Smooth muscle cell (in vitro differentiated cells): ENCODE data around the gene DHX57. TPM values are rescaled to one million over a fixed set of nuclear protein-coding genes. Genes with fewer than 3 reads are reported as not detected.
A peak's percentile ranks its signal among the peaks of the same experiment; 100 is the strongest.

ENCODE experiments used
- DNase-seq: peaks from one replicate; lab custom pipeline; 2025; ENCODE audit not compliant: unreplicated experiment; lab: John Stamatoyannopoulos, UW
- H2AFZ ChIP-seq: fragments of 200-600 bp; sonication (generic); 2 replicates; pipeline ENCODE4 v1.6.0; 2016; ENCODE audit warnings: antibody characterized with exemption, low read depth, mild to moderate bottlenecking
- H3F3A ChIP-seq: fragments of 200-600 bp; sonication (generic); 2 replicates; pipeline ENCODE4 v1.6.0; 2017; ENCODE audit warnings: antibody characterized with exemption, low read depth
- H3K27ac ChIP-seq: fragments of 200-600 bp; sonication (generic); 2 replicates; pipeline ENCODE4 v1.5.1; 2016; ENCODE audit warnings: low read depth, mild to moderate bottlenecking
- H3K27me3 ChIP-seq: fragments of 200-600 bp; sonication (generic); 2 replicates; pipeline ENCODE4 v1.6.1; 2016; ENCODE audit warnings: low read depth, mild to moderate bottlenecking
- H3K36me3 ChIP-seq: fragments of 200-600 bp; sonication (generic); 2 replicates; pipeline ENCODE4 v1.5.1; 2016; ENCODE audit warnings: low read depth
- H3K4me1 ChIP-seq: fragments of 200-600 bp; sonication (generic); 2 replicates; pipeline ENCODE4 v1.5.1; 2016; ENCODE audit warnings: low read depth
- H3K4me2 ChIP-seq: fragments of 200-600 bp; sonication (generic); 2 replicates; pipeline ENCODE4 v1.6.0; 2016; ENCODE audit warnings: mild to moderate bottlenecking
- H3K4me3 ChIP-seq: fragments of 200-600 bp; sonication (generic); 2 replicates; pipeline ENCODE4 v1.5.1; 2016; ENCODE audit warnings: mild to moderate bottlenecking
- H3K79me2 ChIP-seq: fragments of 200-600 bp; sonication (generic); 2 replicates; pipeline ENCODE4 v1.6.0; 2016; ENCODE audit warnings: low read depth, mild to moderate bottlenecking
- H3K9ac ChIP-seq: fragments of 200-600 bp; sonication (generic); 2 replicates; pipeline ENCODE4 v1.6.0; 2016; ENCODE audit warnings: low read depth
- H3K9me3 ChIP-seq: fragments of 200-600 bp; sonication (generic); replicated peaks from 2 replicates; pipeline ENCODE4 v1.5.1; 2016; ENCODE audit warnings: low read depth
- H4K20me1 ChIP-seq: fragments of 200-600 bp; sonication (generic); 2 replicates; pipeline ENCODE4 v1.6.0; 2016; ENCODE audit warnings: low read depth
- WGBS: methylation state at CpG from one replicate; pipeline ENCODE4 v1.1.7; 2016; ENCODE audit warnings: low lambda C conversion rate; 5-methylcytosine and 5-hydroxymethylcytosine counted together
- polyA plus RNA-seq: library from polyadenylated mRNA; unstranded; fragments of >200 nt; fragmentation: Nextera tagmentation; extraction: Ambion mirVana; gene quantifications from 2 replicates; pipeline ENCODE4 v1.2.1, GENCODE V29; 2016
- total RNA-seq: library from RNA; depleted of rRNA; stranded (reverse); fragments of >200 nt; gene quantifications from 2 replicates; pipeline ENCODE4 v1.2.3, GENCODE V29; 2014
- TF ChIP-seq, protein P1 (sequence below): fragments of 200-600 bp; sonication (generic); IDR thresholded peaks from 2 replicates; pipeline ENCODE4 v1.5.1; 2017; ENCODE audit warnings: borderline replicate concordance, mild to moderate bottlenecking, antibody characterized with exemption; ENCODE audit not compliant: insufficient read depth, poor library complexity, severe bottlenecking

Gene DHX57, protein sequence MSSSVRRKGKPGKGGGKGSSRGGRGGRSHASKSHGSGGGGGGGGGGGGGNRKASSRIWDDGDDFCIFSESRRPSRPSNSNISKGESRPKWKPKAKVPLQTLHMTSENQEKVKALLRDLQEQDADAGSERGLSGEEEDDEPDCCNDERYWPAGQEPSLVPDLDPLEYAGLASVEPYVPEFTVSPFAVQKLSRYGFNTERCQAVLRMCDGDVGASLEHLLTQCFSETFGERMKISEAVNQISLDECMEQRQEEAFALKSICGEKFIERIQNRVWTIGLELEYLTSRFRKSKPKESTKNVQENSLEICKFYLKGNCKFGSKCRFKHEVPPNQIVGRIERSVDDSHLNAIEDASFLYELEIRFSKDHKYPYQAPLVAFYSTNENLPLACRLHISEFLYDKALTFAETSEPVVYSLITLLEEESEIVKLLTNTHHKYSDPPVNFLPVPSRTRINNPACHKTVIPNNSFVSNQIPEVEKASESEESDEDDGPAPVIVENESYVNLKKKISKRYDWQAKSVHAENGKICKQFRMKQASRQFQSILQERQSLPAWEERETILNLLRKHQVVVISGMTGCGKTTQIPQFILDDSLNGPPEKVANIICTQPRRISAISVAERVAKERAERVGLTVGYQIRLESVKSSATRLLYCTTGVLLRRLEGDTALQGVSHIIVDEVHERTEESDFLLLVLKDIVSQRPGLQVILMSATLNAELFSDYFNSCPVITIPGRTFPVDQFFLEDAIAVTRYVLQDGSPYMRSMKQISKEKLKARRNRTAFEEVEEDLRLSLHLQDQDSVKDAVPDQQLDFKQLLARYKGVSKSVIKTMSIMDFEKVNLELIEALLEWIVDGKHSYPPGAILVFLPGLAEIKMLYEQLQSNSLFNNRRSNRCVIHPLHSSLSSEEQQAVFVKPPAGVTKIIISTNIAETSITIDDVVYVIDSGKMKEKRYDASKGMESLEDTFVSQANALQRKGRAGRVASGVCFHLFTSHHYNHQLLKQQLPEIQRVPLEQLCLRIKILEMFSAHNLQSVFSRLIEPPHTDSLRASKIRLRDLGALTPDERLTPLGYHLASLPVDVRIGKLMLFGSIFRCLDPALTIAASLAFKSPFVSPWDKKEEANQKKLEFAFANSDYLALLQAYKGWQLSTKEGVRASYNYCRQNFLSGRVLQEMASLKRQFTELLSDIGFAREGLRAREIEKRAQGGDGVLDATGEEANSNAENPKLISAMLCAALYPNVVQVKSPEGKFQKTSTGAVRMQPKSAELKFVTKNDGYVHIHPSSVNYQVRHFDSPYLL (N-terminal part only)
- total RNA-seq: 16.8 and 22.2 TPM in 2 replicates
- 8.4 and 10.8 TPM in 2 replicates for polyA plus RNA-seq

DNA sequence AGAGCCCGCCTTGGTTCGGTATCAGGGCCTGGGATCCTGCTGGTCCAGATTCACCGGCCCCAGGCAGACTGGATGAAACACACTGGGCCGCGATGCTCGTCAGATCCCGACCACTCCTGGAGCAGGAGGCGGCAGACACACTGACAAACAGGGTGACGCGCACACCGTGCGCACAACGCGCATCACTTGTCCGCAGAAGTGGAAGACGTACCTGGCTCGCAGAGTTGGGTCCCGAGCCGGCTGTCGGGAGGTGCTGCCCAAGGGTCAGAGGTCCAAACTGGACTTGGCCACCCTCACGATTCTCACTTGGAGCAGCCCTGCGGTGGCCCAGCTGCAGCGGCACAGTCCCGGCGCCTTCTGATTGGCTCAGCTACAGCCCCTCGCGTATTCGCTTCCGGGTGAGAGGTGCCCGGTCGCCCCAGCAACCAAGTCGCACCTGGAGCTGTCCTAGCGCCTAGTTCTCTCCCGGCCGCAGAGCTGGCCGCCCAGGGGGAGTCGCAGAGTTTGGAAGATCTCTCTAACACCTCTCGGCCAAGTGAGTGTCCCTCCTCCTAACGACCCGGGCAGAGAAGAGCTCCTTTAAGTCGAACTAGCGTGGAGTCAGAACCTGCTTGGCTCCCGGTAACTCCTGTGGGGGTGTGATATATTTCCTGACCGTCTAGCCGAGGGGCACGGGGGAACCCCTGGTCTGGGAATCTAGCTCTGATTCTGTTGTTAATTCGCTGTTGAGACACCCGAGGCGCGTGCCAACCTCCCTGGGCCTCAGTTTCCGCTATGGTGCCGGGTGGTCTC lies at the start of gene DHX57, which contains the start of gene MORN2:
Gene DHX57, minus strand, starts transcription at position 359 of the 792 bp plus-strand sequence. CDS start 7,529 bp downstream, outside the sequence.
Gene MORN2, plus strand, starts transcription at position 401 of the 792 bp plus-strand sequence.
- WGBS: 2% methylated on average over 52 of the region's 52 CpGs
- H3K27ac ChIP-seq: peak within 1 kb of the TSS; percentile 18
- no peaks in the 10 kb centered on the region for H3F3A ChIP-seq
- peak within 1 kb of the TSS; percentile 79 for H3K4me3 ChIP-seq
- peaks cover 42% of the 10 kb centered on the region for H3K79me2 ChIP-seq
- H3K9me3 ChIP-seq: peaks cover 6% of the 10 kb centered on the region
- H3K4me1 ChIP-seq: peaks cover 6% of the 10 kb centered on the region
- H4K20me1 ChIP-seq: no peaks in the 10 kb centered on the region
- TF ChIP-seq, protein P1, sequence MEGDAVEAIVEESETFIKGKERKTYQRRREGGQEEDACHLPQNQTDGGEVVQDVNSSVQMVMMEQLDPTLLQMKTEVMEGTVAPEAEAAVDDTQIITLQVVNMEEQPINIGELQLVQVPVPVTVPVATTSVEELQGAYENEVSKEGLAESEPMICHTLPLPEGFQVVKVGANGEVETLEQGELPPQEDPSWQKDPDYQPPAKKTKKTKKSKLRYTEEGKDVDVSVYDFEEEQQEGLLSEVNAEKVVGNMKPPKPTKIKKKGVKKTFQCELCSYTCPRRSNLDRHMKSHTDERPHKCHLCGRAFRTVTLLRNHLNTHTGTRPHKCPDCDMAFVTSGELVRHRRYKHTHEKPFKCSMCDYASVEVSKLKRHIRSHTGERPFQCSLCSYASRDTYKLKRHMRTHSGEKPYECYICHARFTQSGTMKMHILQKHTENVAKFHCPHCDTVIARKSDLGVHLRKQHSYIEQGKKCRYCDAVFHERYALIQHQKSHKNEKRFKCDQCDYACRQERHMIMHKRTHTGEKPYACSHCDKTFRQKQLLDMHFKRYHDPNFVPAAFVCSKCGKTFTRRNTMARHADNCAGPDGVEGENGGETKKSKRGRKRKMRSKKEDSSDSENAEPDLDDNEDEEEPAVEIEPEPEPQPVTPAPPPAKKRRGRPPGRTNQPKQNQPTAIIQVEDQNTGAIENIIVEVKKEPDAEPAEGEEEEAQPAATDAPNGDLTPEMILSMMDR: no peak
- H3K27me3 ChIP-seq: no peaks in the 10 kb centered on the region
- peak within 1 kb of the TSS; percentile 74 for H3K9ac ChIP-seq
- peaks cover 1% of the 10 kb centered on the region for H3K36me3 ChIP-seq
- peak; percentile 35 for DNase-seq
- H2AFZ ChIP-seq: peak within 1 kb of the TSS; percentile 96
- H3K4me2 ChIP-seq: peak within 1 kb of the TSS; percentile 93

- Histone ChIP-seq H3K27me3 (no peaks in the 10 kb centered on the region), H3F3A (no peaks in the 10 kb centered on the region), H3K36me3 (no peaks in the 10 kb centered on the region), H3K4me3 (no peak overlapping the region), H4K20me1 (no peaks in the 10 kb centered on the region), H3K4me1 (no peaks in the 10 kb centered on the region), H3K4me2 (no peak overlapping the region), H3K9ac (no peak overlapping the region), H3K27ac (no peak overlapping the region), H3K9me3 (no peaks in the 10 kb centered on the region), H3K79me2 (no peaks in the 10 kb centered on the region), H2AFZ (no peak overlapping the region)
- WGBS: 93% methylated on average over 2 of the region's 2 CpGs
- TF ChIP-seq, protein P1: no peak
- no peak for DNase-seq
Observed at GRCh38 chr2:38922902-38923301, 47.2 kb upstream of the DHX57 start.

DNA sequence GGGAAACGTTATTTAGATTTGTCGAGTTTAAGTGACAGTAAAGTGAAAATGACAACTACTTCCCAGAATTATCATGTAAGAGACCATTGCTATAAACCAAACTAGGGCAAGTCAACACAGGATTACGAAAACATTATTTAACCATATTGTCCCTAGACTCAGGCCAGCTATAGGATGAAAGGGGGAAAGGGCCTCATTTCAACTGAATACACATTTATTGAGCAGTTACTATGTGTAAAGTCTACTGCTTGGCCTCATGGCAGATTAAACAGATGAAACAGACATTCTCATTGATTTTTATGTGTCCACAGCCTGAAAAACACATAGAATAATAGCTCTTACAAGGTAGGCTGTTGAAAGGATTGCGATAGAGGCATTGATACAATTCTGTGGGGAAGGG lies 46.7 kb upstream of the DHX57 start:
- WGBS: 81% methylated on average over 4 of the region's 4 CpGs
- no peaks in the 10 kb centered on the region for H3K79me2 ChIP-seq
- H2AFZ ChIP-seq: no peak overlapping the region
- H3K4me1 ChIP-seq: no peaks in the 10 kb centered on the region
- H3K9me3 ChIP-seq: no peaks in the 10 kb centered on the region
- no peak overlapping the region for H3K4me2 ChIP-seq
- no peak for DNase-seq
- H3K4me3 ChIP-seq: no peak overlapping the region
- no peaks in the 10 kb centered on the region for H3K27me3 ChIP-seq
- TF ChIP-seq, protein P1: no peak
- no peak overlapping the region for H3K9ac ChIP-seq
- no peaks in the 10 kb centered on the region for H4K20me1 ChIP-seq
- H3K36me3 ChIP-seq: no peaks in the 10 kb centered on the region
- H3K27ac ChIP-seq: no peak overlapping the region
- H3F3A ChIP-seq: no peaks in the 10 kb centered on the region
